Caco-2 (cell line): Measurements from ENCODE around the gene AUTS2. TPM values are rescaled to one million over a fixed set of nuclear protein-coding genes. Genes with fewer than 3 reads are reported as not detected.

Experiments
- BruUV-seq: library from RNA; stranded (reverse); fragments of 400-500 nt; replicated peaks from 2 replicates; lab custom pipeline; 2021; lab: Mats Ljungman, UMichigan
- CTCF ChIA-PET: fragments of 300-600 bp; sonication (Branson Sonifier 250); formaldehyde crosslinking; loops from one replicate; lab custom pipeline; 2022; ENCODE audit warnings: antibody characterized with exemption; lab: Charles Lee
- POLR2A ChIA-PET: fragments of 300-600 bp; sonication (Branson Sonifier 250); formaldehyde crosslinking; loops from one replicate; lab custom pipeline; 2022; ENCODE audit warnings: antibody characterized with exemption; lab: Charles Lee
- DNase-seq, 2 experiments: peaks; one replicate each; pipeline versions ENCODE4 v3.0.0 to v3.0.0-alpha.2; 2020 to 2022
- H3K27me3 ChIP-seq: replicated peaks from 2 replicates; pipeline ENCODE4 v1.6.0; 2011; ENCODE audit warnings: low read length; ENCODE audit not compliant: control insufficient read depth, insufficient read depth
- H3K36me3 ChIP-seq: 2 replicates; pipeline ENCODE4 v1.5.1; 2011; ENCODE audit warnings: low read length; ENCODE audit not compliant: control insufficient read depth, insufficient read depth
- H3K4me1 ChIP-seq: fragments of 250-450 bp; sonication (Bioruptor Pico); 2 replicates; pipeline ENCODE4 v1.5.1; 2020; ENCODE audit warnings: mild to moderate bottlenecking
- H3K4me3 ChIP-seq: 2 replicates; pipeline ENCODE4 v1.5.1; 2011; ENCODE audit warnings: low read depth, mild to moderate bottlenecking, control low read depth, low read length
- H3K9me3 ChIP-seq: fragments of 250-450 bp; sonication (Bioruptor Pico); 2 replicates; pipeline ENCODE4 v1.5.1; 2020; ENCODE audit warnings: mild to moderate bottlenecking, moderate library complexity
- H3K27ac Mint-ChIP-seq: one replicate; pipeline ENCODE4 v1.8.0; 2022; ENCODE audit warnings: mixed read lengths; ENCODE audit not compliant: unreplicated experiment
- H3K27me3 Mint-ChIP-seq: one replicate; pipeline ENCODE4 v1.8.0; 2022; ENCODE audit warnings: mixed read lengths; ENCODE audit not compliant: insufficient read depth, unreplicated experiment
- H3K36me3 Mint-ChIP-seq: one replicate; pipeline ENCODE4 v1.8.0; 2022; ENCODE audit warnings: mild to moderate bottlenecking, mixed read lengths; ENCODE audit not compliant: insufficient read depth, unreplicated experiment
- H3K4me1 Mint-ChIP-seq: one replicate; pipeline ENCODE4 v1.8.0; 2022; ENCODE audit warnings: low read depth, mixed read lengths; ENCODE audit not compliant: unreplicated experiment
- H3K4me3 Mint-ChIP-seq: one replicate; pipeline ENCODE4 v1.8.0; 2022; ENCODE audit warnings: mild to moderate bottlenecking, moderate library complexity, mixed read lengths; ENCODE audit not compliant: unreplicated experiment
- H3K9me3 Mint-ChIP-seq: one replicate; pipeline ENCODE4 v1.8.0; 2022; ENCODE audit warnings: mixed read lengths; ENCODE audit not compliant: unreplicated experiment
- CTCF ChIP-seq, 2 experiments: fragments of 200-600 bp in 1 of 2; IDR thresholded peaks; 1 replicate in 1 of 2; 2 replicates in 1 of 2; pipeline versions ENCODE4 v1.5.1 to v1.8.0; 2011 to 2022; ENCODE audit warnings: antibody characterized with exemption in 1 of 2, control low read depth in 1 of 2, inconsistent platforms in 1 of 2, low read depth in 1 of 2, low read length in 1 of 2, mild to moderate bottlenecking in 1 of 2, moderate library complexity in 1 of 2; ENCODE audit not compliant: insufficient read depth in 1 of 2, severe bottlenecking in 1 of 2, unreplicated experiment in 1 of 2
- intact Hi-C: fragments of 100-400 bp; cut with micrococcal nuclease; formaldehyde crosslinking; loops from one replicate; pipeline ENCODE4 v1.10.0; 2022; ENCODE audit not compliant: unreplicated experiment
- total RNA-seq: library from RNA; stranded (reverse); gene quantifications from 2 replicates; pipeline ENCODE4 v1.2.3, GENCODE V29; 2022

AUTS2 gene
- total RNA-seq, 1 experiment from 2014 or later: 37.1 TPM

DNA sequence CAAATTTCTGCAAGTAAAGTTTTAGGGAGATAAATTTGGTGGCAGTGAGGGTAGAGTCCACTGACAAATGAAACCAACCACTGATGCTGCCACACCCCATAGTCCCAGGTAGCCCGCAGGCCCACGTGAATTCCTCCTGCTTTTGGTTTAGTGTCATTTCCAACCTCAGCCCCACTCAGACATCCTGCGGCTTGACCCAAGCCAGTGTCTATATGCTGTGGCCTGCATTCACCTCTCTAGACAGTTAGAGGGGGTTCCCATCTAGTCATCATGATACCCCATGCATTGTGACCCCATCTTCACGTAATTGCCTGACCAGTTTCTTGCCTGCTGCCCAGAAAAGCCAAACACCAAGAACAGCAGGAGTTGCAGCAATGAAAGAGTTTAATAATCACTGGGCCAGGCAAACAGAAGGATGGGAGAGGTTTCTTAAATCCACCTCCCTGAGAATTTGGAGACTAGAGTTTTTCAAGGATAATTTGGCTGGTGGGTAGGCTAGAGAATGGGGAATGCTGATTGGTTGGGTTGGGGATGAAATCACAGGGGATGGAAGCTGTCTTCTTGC is 1201.6 kb downstream of the AUTS2 start:
- Mint-ChIP-seq H3K36me3 (peaks cover 12% of the 10 kb centered on the region), H3K9me3 (peaks cover 35% of the 10 kb centered on the region), H3K27ac (no peak overlapping the region), H3K4me1 (no peaks in the 10 kb centered on the region), H3K27me3 (peaks cover 2% of the 10 kb centered on the region), H3K4me3 (no peak overlapping the region)
- Histone ChIP-seq H3K4me1 (no peaks in the 10 kb centered on the region), H3K36me3 (no peaks in the 10 kb centered on the region), H3K9me3 (peaks cover 5% of the 10 kb centered on the region), H3K4me3 (no peak overlapping the region), H3K27me3 (no peaks in the 10 kb centered on the region)
- no TSS peak for BruUV-seq
- no peak for TF ChIP-seq CTCF (IDR thresholded peaks at IDR 0.05; ENCODE audit: insufficient read depth in 1 of 2, low read depth in 1 of 2, low read length in 1 of 2, severe bottlenecking in 1 of 2, unreplicated experiment in 1 of 2)
- CTCF ChIA-PET: no interaction called here
- intact Hi-C loops: no loop called here
- no peak for DNase-seq
- POLR2A ChIA-PET: no interaction called here

- no peak for DNase-seq
- Mint-ChIP-seq H3K27ac (no peak overlapping the region), H3K9me3 (peaks cover 25% of the 10 kb centered on the region), H3K4me3 (no peak overlapping the region), H3K27me3 (peaks cover 7% of the 10 kb centered on the region), H3K36me3 (peaks cover under 1% of the 10 kb centered on the region), H3K4me1 (no peaks in the 10 kb centered on the region)
- no peaks in the 10 kb centered on the region for H3K36me3 ChIP-seq
- no peak overlapping the region for H3K4me3 ChIP-seq
- POLR2A ChIA-PET: no interaction called here
- BruUV-seq: no TSS peak
- intact Hi-C loops: no loop called here
- H3K27me3 ChIP-seq: no peaks in the 10 kb centered on the region
- peaks cover 5% of the 10 kb centered on the region for H3K9me3 ChIP-seq
- H3K4me1 ChIP-seq: no peaks in the 10 kb centered on the region
- TF ChIP-seq CTCF (IDR thresholded peaks at IDR 0.05; ENCODE audit: insufficient read depth in 1 of 2, low read depth in 1 of 2, low read length in 1 of 2, severe bottlenecking in 1 of 2, unreplicated experiment in 1 of 2): no peak
- CTCF ChIA-PET: no interaction called here
Observed at GRCh38 chr7:70805360-70805759, 1207.1 kb downstream of the AUTS2 start.

- no peaks in the 10 kb centered on the region for H3K27me3 ChIP-seq
- Mint-ChIP-seq H3K27ac (no peak overlapping the region), H3K36me3 (no peaks in the 10 kb centered on the region), H3K9me3 (peaks cover 10% of the 10 kb centered on the region), H3K4me3 (no peak overlapping the region), H3K27me3 (peaks cover 9% of the 10 kb centered on the region), H3K4me1 (no peaks in the 10 kb centered on the region)
- no peak for TF ChIP-seq CTCF (IDR thresholded peaks at IDR 0.05; ENCODE audit: insufficient read depth in 1 of 2, low read depth in 1 of 2, low read length in 1 of 2, severe bottlenecking in 1 of 2, unreplicated experiment in 1 of 2)
- BruUV-seq: no TSS peak
- intact Hi-C loops: no loop called here
- H3K4me3 ChIP-seq: no peak overlapping the region
- H3K9me3 ChIP-seq: peaks cover 5% of the 10 kb centered on the region
- H3K4me1 ChIP-seq: no peaks in the 10 kb centered on the region
- POLR2A ChIA-PET: no interaction called here
- CTCF ChIA-PET: interaction anchor here (0.7 kb wide), 1 partner anchor 145 kb away, joined by 6 read pairs; no protein-coding TSS in a partner anchor
- DNase-seq: no peak
- H3K36me3 ChIP-seq: no peaks in the 10 kb centered on the region
Observed at GRCh38 chr7:70807650-70808049, 1209.4 kb downstream of the AUTS2 start.
